ENCODE measurements around the gene IMPA2.
"Not testable (repeated sequence)": the region's sequence is repeated elsewhere in the genome, so short reads cannot be mapped to it uniquely, and the experiment has no call there.

IMPA2 gene

DNA sequence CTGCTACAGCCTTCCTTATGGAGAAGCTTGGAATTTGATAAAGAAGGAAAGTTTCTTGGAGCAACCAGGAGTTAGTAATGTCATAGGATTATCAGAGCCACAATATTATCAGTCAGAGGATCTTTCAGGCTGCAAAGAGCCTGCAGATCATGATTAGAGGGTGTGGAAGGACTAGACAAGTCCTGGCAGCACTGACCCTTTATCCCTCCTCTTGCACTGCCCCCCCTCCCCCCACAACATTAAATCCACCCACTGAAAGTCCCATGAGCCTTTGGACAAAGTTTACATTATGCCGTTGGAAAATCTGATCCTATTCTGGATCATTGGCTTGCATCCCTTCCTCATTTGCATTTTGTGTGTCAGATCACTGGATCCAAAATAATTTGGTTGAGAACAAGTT lies 18.7 kb upstream of the IMPA2 start:
- DNase-seq (ENCODE audit: low spot score), result no peak

DNA sequence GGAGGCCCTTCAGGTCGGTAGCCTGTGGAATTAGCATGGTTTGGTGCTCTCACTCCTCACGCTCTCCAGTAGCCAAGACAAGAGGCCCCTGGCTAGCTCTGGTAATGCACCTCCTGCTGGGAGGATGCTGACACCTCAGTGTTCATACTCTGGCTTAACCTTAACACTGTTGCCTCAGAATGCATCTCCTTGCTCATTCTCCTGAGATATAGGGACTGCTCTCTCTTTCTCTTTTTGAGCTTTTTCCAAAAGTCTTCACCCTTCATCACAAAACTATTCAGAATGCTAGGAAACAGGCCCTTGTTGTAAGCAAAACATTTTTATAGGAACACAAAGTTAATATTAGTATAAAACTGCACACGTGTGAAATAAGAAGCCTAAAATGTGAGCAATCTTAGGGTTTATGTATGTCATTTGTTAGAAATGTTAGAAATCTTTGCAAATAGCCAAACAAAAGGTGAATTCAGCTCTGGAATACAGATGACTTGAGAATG lies 17.3 kb upstream of the IMPA2 start:
- DNase-seq (ENCODE audit: low spot score), result no peak

DNA sequence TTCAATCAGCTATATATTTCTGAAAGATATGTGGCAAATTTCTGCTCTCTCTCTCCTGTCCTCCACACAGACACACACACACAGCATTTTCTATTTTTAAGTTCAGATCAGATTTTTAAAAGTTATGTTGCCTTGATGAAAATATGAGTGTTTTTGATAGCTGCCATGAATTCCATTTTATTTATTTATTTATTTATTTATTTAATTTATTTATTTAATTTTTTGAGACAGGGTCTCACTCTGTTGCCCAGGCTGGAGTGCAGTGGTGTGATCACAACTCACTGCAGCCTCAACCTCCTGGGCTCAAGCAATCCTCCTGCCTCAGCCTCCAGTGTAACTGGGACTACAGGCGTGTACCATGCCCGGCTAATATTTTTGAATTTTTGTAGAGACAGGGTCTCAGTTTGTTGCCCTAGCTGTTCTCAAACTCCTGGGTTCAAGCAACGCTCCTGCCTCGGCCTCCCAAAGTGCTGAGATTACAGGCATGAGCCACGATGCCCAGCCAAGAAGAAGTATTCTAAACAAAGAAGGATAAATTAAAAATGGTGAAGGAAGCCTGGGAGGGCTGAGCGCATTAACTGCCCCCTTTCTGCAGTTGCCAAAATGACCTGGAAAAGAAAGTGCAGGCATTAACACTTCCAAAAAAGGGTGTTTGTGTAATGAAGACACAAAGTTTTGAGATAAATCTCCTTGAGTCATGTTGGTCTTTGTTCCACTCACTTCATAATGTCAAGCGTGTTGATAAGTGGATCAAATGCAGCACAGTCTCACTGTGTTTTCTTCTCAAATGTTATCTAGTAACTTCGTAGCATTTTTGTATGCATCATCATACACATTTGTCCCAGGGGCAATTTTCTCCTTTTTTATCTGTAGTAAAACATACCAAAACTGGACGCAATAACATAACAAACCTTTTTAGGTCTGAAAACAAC lies 11.1 kb upstream of the IMPA2 start:
- no peak for DNase-seq (ENCODE audit: low spot score)

DNA sequence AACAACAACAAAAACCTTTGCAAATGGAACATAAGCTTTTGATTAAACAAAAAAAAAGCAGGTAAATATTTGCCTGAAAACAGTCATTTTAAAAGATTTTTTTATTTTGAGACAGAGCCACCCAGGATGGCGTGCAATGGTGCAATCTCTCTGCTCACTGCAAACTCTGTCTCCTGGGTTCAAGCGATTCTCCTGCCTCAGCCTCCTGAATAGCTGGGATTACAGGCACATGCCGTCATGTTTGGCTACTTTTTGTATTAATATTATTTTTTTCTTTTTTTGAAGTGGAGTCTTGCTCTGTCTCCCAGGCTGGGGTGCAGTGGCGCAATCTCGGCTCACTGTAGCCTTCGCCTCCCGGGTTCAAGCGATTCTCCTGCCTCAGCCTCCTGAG lies 10.5 kb upstream of the IMPA2 start:
- not testable (repeated sequence) for DNase-seq (ENCODE audit: low spot score)

DNA sequence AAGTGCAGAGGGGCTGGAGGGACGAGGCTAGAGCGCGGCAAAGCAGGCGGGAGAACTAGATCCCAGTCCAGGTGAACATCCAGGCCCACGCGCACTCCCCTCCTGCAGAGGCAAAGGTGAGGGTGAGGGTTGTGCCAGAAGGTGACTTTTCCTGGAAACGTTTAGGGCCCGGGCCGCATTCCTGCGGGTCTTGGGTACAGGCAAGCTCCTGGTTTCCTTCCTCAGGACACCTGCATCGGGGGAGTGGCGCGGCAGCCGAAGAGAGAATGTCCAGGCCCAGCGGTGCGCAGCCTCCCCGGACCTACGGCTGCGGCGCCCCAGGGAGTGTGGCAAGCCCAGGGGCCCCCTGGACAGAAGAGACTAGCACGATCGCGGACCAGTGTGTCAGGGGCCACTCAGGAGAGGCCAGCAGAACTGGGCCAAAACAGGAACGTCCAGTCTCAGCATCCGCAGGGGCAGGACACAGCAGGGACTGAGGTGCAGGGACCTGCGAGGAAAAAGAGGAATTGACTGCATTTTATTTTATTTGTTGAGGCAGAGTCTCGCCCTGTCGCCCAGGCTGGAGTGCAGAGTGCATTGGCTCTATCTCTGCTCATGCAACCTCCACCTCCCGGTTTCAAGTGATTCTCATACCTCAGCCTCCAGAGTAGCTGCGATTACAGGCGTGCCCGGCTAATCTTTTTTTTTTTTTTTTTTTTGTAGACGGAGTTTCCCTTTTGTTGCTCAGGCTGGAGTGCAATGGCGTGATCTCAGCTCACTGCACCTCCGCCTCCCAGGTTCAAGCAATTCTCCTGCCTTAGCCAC lies 8.7 kb upstream of the IMPA2 start:
- DNase-seq (ENCODE audit: low spot score), result no peak

DNA sequence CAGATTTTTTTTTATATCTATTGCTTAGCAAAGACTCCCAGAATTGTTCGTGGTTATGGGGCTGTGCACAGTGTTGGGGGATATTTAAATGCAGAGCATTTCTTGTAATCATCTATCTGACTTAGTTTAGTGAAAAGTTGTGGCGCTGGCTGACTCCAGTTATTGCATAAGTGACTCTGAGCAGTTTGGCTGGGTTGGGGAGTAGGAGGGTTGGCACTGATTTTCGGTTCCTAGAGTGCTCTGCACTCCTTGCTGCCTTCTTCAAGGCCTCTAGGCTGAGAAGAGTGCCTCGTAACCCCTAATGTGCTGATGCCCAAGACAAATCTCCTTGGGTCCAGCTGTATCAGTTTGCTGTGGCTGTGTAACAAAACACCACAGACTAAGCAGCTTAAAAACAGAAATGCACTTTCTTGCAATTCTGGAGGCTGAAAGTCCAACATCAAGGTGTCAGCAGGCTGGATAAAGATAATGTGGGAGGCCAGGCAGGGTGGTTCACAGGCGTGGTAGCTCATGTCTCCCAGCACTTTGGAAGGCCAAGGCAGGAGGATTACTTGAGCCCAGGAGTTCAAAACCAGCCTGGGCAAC lies 6.5 kb upstream of the IMPA2 start:
- DNase-seq (ENCODE audit: low spot score), result no peak

DNA sequence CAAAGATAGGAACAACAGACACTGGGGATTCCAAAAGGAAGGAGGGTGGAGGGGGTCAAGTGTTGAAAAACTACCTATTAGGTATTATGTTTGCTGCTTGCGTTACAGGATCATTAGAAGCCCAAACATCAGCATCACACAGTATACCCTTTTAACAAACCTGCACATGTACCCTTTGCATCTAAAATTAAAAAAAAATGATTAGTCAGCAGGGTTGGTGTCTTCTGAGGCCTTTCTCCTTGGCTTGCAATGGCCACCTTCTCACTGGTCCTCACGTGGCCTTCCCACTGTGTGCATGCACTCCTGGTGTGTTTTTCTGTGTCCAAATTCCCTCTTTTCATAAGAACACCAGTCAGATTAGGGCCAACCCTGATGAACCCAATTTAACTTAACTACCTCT lies 5.6 kb upstream of the IMPA2 start:
- no peak for DNase-seq (ENCODE audit: low spot score)

DNA sequence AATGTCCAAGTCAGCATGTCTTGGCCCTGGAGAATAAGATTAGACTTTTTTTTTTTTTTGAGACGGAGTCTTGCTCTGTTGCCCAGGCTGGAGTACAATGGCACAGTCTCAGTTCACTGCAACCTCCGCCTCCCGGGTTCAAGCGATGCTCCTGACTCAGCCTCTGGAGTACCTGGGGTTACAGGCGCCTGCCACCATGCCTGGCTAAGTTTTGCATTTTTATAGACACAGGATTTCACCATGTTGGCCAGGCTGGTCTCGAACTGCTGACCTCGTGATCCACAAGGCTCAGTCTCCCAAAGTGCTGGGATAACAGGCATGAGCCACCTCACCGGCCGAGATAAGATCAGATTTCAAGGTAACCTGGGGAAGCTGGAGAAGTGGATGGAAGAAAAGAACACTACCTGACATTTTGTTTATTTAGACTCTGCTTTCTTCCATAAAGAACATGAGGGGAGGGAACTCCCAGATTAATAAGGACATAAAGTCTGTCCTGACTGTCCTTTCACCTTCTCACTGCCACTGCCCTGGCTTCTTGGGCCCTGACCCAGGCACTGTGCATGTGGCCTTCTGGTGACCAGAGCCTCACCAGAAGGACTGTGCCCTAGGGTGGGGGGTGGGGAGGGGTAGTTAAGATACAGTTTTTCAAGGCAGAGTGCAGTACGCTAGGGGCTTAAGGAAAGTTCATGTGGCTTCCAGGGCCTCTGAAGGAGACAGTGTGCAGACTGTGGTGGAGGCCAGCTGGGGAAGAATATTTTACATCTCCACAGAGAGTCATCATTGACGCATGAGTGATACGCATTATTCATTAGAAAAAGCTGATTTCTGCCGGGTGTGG lies 4.8 kb upstream of the IMPA2 start:
- no peak for DNase-seq (ENCODE audit: low spot score)

DNA sequence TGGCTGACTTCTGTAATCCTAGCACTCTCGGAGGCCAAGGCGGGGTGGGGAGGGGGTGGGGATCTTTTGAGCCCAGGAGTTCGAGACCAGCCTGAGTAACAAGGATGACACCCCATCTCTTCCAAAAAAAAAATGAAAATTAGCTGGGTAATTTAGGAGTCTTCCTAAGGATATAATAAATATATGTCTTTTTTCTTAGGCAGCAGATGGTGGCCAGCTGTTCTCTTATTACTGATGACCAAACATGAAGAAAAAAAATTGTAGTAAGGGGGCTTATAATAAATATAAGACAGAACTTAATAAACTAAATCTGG lies 4.2 kb upstream of the IMPA2 start:
- no peak for DNase-seq (ENCODE audit: low spot score)

DNA sequence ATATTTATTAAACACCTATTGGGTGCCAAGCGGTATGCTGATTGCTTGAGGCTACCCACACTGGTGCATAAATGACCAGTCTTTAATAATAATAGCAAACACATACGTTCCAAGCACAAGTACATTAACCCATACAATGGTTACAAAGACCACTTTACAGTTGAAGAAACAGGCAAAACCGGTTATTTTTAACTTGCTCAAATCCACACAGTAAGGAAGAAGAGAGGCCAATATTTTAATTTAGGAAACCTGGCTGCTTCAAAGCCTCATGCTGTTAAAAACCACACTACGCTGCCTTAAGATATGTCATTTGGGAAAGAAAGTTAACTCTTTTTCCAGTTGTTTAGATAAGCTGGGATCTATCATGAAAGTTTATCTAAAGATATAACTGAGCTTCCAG lies 2.4 kb upstream of the IMPA2 start:
- DNase-seq (ENCODE audit: low spot score), result no peak

DNA sequence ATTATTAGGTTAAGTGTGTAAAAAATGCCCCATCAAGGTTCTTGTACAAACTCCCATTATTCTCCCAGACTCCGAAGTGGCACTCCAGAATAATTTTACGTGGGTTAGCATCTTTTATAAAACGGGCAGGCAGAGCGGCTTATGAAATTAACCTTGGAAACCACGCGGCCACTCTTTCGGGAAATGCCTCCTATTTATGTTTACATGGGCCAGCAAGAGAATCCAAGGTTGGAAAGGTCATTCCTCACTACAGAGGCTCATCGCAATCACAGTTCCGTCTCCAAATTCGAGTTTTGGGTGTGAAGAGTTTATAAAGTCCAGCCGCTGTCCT lies 1.2 kb upstream of the IMPA2 start:
- no peak for DNase-seq (ENCODE audit: low spot score)

DNA sequence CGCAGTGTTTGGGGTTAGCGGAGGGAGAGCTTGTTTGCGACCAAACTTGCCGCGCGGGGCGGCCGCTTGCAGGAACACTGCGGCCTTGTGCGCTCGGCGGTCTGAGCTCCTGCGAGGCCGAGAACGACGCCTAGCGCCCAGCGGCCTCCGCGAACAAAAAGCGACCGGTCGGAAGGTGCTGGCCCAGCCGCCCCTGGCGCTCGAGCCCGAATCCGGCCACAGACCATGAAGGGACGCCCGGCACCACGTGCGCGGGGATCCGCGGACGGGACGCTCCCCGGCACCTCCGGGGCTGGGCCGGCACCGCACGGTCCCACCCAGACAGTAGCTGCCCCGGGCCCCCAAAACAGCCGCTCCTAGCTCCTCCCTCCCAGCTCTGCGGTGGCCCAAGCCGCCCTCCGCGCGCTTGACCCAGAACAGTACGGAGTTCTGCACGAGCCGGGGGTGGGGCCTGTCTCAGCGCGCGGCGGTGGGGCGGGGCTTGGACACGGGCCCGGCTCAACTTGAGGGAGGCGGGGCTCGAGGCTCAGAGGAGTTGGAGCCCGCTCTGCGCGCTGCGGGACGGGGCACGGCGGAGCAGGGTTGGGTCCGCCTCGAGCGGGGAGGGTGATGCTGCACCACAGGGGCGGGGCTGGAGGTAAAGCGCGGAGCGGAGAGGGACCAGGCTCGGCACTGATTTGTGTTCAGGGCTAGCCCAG lies 664 bp upstream of the IMPA2 start:
- peak; percentile 90 for DNase-seq (ENCODE audit: low spot score)

DNA sequence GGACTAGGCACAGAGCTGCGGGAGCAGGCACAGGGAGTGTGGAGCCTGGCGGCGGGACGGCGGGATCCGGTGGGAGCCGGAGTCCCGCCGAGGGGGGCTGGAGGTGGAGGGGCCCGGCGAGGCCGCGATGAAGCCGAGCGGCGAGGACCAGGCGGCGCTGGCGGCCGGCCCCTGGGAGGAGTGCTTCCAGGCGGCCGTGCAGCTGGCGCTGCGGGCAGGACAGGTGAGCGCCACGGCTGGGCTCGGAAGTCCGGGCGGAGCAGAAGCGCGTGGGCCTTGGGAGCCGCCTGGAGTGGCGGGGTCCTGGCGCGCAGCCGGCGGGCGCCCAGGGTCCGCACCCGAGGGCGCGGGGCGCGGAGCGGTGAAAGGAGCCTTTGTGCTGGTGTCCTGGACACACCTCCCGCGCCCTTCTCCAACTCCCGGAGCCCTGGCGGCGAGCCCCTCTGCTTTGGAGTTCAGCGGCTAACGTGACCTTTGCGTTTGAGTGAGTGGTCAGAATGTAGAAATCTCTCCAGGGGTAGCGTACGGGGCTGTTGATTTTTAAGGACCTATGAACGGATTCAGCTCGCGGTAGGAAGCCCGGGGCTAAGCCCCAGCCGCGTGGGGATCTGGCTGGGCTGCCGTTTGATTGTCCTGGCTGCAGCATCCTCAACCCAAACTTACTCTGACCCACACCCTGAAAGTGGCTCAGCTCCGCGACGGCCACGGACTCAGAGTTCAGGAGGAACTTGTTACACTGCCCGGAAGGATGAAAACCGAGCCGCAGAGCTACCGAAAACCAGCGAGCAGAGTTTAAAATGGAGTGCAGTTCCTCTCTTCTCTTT lies 448 bp downstream of the IMPA2 start:
- DNase-seq (ENCODE audit: low spot score), result no peak

DNA sequence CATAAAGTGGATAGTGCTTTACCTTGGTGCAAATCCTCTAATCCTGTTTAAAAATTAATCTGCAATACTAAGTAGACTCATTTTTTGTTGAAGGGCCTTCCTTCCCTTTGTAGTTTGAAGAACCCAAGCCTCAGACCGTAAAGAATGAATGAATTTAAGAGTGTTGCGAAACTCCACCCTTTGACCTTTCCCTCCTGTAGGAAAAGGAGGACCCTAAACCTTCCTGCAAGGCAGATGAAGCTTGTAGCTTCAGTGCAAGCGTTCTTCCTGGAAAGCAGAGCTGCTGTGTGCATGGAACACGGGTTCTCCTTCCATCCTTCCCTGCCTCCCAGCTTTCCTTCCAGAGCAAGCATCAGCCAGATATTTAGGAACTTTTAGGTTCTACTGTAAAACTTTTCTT lies 1.7 kb downstream of the IMPA2 start:
- DNase-seq (ENCODE audit: low spot score), result no peak

DNA sequence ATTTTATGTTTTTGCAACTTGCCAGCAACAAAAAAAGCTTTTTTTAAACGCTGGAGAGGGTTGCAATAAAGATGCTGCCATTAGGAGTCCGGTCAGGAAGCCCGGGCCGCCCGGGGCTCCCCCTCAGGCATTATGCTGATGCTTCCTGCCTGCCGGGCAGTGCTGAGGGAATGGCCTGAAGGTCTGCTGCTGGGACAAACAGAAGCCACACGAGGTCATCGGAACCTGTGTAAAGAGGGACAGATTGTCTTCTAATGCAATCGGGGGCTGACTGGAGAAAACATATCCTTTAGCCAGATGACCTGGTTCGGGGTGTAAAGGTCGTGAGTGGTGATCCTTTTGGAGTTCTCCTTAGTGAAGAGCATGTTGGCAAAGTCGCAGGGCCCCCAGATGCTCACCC lies 2.3 kb downstream of the IMPA2 start:
- no peak for DNase-seq (ENCODE audit: low spot score)

DNA sequence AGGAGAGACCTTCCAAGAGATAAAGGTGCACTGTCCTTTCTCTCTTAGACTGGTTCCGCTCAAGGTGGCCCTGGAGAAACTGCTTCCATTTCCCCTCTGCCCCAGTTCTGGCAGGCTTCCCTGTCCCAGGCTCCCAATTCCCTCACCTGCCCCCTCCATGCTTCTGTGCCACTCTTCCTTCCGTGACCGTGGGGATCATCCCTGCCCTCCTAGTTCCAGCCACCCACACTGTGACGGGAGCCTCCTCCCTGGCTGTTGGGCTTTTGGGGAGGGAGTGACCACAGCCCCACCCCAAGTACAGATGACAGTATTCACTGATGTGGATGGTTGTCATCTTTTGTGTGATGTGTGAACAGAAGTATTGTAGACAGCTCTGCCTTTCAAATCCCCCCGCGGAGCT lies 2.8 kb downstream of the IMPA2 start:
- no peak for DNase-seq (ENCODE audit: low spot score)

DNA sequence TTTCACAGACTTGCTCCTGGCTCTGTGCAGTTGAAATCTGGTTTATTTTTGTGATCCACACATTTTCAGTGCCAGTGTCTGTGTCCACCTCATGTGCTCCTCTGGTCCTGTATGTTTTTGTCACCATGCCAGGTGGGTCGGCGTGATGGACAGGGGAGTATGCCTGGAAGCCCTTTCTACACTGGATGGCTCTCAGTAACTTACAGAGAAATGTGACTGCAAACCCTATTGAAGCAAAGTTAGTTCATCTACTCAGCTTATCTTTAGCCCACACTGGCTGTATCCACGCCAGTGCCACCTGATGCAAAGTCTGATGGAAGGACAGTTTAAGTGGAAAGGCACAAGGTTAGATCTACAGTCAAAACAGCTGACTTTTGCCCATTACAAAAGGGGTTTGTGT lies 4.3 kb downstream of the IMPA2 start:
- DNase-seq (ENCODE audit: low spot score), result no peak

DNA sequence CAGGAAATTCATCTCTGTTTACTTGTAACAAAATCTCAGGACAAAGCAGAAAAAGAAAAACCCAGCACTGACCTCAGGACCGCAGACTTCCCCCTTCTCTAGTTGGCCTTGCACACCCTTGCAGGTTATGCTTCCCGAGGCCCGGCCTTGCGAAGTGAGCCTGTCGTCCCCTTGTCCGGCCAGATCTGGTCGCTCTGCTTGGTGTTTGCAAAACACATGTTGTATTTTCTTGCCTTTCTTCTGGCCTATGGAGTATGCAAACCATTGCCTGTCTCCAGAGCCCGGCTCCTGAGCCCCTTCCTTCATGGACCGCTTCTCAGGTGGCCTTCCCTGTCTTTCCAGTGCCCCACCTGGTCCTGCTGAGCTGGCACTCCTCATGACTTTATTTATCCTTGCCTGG lies 4.8 kb downstream of the IMPA2 start:
- no peak for DNase-seq (ENCODE audit: low spot score)

DNA sequence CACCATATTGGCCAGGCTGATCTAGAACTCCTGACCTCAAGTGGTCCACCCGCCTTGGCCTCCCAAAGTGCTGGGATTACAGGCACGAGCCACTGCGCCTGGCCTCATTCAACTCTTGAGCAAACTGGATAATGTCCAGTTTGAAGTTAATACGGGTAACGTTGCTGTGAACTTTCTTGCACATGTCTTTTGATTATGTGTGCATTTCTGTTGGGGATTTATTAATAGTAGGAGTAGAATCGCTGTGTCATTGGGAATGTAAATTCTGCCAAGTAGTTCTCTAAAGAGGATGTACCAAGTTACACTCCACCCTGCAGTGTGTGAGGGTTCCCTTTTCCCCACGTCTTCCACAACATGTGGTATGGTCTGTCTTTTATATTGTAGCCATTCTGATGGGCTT lies 6.2 kb downstream of the IMPA2 start:
- no peak for DNase-seq (ENCODE audit: low spot score)

DNA sequence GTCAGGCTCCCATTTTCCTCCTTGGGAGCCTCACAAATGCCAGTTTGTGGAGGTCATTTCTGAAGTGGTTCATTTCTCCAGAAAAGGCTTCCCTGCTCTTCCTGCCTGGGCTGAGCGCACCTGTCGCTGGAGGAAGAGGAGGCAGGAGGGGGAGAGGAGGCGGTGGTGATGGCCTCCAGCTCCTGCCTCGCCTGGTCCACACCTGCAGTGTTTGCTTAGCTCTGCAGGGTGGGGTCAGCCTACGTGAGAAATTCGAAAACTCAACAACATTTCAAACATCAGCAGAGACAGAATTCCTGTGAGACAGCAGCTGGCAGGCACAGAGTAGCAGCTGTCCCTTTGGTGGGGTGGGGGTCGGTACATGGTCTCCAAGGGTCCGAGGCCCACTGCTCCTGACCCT lies 7.9 kb downstream of the IMPA2 start:
- no peak for DNase-seq (ENCODE audit: low spot score)

DNA sequence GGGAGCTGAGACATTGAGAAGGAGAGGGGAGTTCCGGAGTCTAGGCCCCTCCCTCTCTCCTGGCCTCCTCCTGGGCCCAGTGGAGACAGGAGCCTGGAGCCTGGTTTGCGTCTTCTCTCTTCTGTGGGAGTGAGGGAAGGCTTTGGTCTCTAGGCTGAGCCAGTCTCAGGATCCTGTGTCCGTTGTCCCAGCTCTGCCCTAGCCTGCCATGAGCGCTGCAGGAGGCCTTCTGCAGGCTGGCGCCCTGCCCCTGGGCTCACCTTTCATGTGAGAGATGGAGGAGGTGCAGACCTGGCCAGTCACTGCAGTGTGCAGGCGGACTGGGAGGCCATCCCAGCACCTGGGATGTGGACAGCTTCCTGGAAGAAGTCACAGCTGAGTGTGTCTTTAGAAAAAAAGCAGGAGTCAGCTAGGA lies 8.7 kb downstream of the IMPA2 start:
- DNase-seq (ENCODE audit: low spot score), result no peak
